ENCODE results near the gene CENPT.
"Not testable (repeated sequence)": the region's sequence is repeated elsewhere in the genome, so short reads cannot be mapped to it uniquely, and the experiment has no call there.

Gene CENPT

GRCh38 chr16:67865318-67865717, 17.8 kb upstream of the CENPT start:
- H3K4me3 ChIP-seq (ENCODE audit: low read depth, low read length): no peak overlapping the region
- TF ChIP-seq POLR2A (IDR thresholded peaks at IDR 0.05; ENCODE audit: extremely low read depth, insufficient read length) (no peak), MAX (IDR thresholded peaks at IDR 0.05; ENCODE audit: low read depth, low read length) (peak; percentile 94), MYC (IDR thresholded peaks at IDR 0.05; ENCODE audit: low read depth, low read length) (peak; percentile 90)
- TF ChIP-seq, protein P1, sequence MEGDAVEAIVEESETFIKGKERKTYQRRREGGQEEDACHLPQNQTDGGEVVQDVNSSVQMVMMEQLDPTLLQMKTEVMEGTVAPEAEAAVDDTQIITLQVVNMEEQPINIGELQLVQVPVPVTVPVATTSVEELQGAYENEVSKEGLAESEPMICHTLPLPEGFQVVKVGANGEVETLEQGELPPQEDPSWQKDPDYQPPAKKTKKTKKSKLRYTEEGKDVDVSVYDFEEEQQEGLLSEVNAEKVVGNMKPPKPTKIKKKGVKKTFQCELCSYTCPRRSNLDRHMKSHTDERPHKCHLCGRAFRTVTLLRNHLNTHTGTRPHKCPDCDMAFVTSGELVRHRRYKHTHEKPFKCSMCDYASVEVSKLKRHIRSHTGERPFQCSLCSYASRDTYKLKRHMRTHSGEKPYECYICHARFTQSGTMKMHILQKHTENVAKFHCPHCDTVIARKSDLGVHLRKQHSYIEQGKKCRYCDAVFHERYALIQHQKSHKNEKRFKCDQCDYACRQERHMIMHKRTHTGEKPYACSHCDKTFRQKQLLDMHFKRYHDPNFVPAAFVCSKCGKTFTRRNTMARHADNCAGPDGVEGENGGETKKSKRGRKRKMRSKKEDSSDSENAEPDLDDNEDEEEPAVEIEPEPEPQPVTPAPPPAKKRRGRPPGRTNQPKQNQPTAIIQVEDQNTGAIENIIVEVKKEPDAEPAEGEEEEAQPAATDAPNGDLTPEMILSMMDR (IDR thresholded peaks at IDR 0.05; ENCODE audit: low read depth, low read length): peak; percentile 56
- DNase-seq (ENCODE audit: low read depth): peak; percentile 64

GRCh38 chr16:67864594-67864993, 17.1 kb upstream of the CENPT start:
- H3K4me3 ChIP-seq (ENCODE audit: low read depth, low read length): no peak overlapping the region
- no peak for DNase-seq (ENCODE audit: low read depth)
- no peak for TF ChIP-seq POLR2A (IDR thresholded peaks at IDR 0.05; ENCODE audit: extremely low read depth, insufficient read length)
- no peak for TF ChIP-seq MAX (IDR thresholded peaks at IDR 0.05; ENCODE audit: low read depth, low read length)
- no peak for TF ChIP-seq MYC (IDR thresholded peaks at IDR 0.05; ENCODE audit: low read depth, low read length)
- TF ChIP-seq, protein P1 (IDR thresholded peaks at IDR 0.05; ENCODE audit: low read depth, low read length): no peak

GRCh38 chr16:67864044-67864443, 16.6 kb upstream of the CENPT start:
- not testable (repeated sequence) for DNase-seq (ENCODE audit: low read depth); H3K4me3 ChIP-seq (ENCODE audit: low read depth, low read length)

DNA sequence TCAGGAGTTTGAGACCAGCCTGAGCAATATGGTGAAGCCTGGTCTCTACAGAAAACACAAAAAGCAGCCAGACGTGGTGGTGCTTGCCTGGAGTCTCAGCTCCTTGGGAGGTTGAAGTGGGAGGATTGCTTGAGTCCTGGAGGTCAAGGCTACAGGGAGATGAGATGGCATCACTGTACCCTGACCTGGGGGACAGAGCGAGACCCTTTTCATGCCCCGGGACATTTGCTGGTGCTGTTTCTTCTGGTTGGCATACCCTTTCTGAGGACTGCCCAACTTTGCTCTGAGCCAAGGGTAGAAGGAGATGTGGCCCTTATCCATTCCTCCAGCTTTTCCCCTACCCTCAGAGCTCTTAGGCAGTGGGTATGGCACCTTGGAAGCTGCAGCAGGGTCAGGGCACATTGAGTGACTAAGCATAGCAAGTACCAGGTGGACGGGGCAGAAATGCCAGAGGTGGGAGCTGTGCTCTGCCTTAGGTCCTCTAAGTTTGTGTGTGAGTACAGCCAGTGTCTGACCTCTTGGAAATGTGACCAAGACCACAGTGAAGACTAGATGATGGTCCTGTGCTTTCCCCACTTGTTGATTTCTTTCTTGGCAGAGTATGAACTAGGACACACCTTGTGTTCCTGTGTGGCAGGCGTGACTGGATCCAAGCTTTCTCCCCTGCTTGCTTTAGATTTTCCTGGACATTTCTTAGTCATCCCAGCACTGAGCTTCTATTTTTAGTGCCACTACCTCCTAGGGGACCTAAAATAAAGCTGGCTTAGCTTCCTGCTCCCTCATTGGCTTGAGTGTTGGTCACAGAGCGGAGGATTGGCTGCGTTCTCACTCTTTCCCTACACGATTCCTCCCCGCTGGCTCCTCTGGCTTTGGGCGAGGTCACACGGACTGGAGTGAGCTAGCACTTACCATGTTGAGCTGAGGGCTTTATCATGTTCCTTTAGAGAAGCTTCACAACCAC, 15.4 kb upstream of the CENPT start:
- TF ChIP-seq, protein P1 (IDR thresholded peaks at IDR 0.05; ENCODE audit: low read depth, low read length): no peak
- TF ChIP-seq POLR2A (IDR thresholded peaks at IDR 0.05; ENCODE audit: extremely low read depth, insufficient read length) (no peak), MAX (IDR thresholded peaks at IDR 0.05; ENCODE audit: low read depth, low read length) (no peak), MYC (IDR thresholded peaks at IDR 0.05; ENCODE audit: low read depth, low read length) (no peak)
- H3K4me3 ChIP-seq (ENCODE audit: low read depth, low read length): no peak overlapping the region
- DNase-seq (ENCODE audit: low read depth): no peak

GRCh38 chr16:67861877-67862276, 14.4 kb upstream of the CENPT start:
- no peak overlapping the region for H3K4me3 ChIP-seq (ENCODE audit: low read depth, low read length)
- TF ChIP-seq POLR2A (IDR thresholded peaks at IDR 0.05; ENCODE audit: extremely low read depth, insufficient read length) (no peak), MYC (IDR thresholded peaks at IDR 0.05; ENCODE audit: low read depth, low read length) (no peak), MAX (IDR thresholded peaks at IDR 0.05; ENCODE audit: low read depth, low read length) (no peak)
- TF ChIP-seq, protein P1 (IDR thresholded peaks at IDR 0.05; ENCODE audit: low read depth, low read length): no peak
- DNase-seq (ENCODE audit: low read depth): no peak

GRCh38 chr16:67860589-67861398, 13.3 kb upstream of the CENPT start:
- TF ChIP-seq MAX (IDR thresholded peaks at IDR 0.05; ENCODE audit: low read depth, low read length) (no peak), POLR2A (IDR thresholded peaks at IDR 0.05; ENCODE audit: extremely low read depth, insufficient read length) (no peak), MYC (IDR thresholded peaks at IDR 0.05; ENCODE audit: low read depth, low read length) (no peak)
- TF ChIP-seq, protein P1 (IDR thresholded peaks at IDR 0.05; ENCODE audit: low read depth, low read length): no peak
- DNase-seq (ENCODE audit: low read depth): no peak
- no peak overlapping the region for H3K4me3 ChIP-seq (ENCODE audit: low read depth, low read length)

All from NB4 (cell line).